ENCODE measurements around the gene KIF3A.

The KIF3A gene

DNA sequence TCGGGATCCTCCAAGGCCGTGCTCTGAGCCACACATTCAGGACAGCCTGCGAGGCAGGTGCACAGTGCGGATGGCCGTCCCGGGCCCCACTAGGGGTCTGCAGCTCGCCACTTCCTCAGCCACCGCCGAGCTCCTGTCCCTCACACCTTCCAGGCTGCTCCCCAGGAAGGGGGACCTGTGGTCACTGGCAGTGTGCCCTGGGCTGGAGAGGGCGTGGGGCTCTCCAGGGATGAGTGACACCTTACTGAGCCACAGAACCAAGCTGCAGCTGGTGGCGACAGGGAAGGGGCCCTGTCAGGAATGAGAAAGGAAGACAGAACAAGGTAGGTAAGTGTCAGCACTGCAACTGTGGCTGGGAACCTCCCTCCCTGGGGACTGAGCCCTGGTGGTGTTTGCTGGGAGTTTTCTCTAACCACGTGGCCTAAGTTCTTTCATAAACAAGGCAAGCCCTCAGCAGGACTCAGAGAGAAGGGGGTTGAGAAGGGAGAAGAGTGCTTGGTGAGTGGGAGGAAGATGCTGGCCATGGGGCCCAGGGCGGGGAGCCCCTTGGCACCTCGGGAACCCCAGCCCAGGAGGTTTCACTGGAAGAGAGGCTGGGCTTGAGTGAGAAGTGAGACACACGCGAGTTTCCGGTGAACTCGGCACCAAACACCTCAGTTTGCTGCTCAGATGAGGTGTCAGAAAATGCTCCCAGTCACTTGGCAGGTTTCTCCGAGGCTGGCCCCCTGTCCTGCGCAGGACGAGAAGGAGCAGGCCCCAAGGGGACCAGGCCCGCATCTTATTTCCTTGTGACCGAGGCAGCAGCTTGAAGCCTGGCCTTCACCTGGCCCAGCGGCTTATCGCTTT lies 74.2 kb downstream of the KIF3A start:
- no peak for DNase-seq (ENCODE audit: low spot score)

DNA sequence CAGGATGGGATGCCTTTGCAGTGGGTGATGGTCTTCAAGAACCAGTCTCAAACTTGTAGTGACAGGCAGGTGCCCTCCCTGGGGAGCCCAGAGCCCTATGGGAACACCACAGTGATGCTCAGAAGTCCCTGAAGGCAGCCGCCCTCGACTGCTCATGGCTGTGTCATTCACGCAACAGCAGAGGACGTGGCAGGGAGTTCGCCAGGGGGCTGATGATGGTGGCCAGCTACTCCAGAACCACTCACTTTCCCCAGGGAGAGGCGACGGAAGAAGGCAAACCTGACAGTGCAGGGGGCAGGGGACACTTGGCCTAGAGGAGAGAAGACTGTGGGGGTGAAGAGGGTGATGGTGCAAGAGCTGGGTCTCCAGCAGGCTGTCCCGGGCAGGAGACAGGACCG lies 75.3 kb downstream of the KIF3A start:
- DNase-seq (ENCODE audit: low spot score): no peak

DNA sequence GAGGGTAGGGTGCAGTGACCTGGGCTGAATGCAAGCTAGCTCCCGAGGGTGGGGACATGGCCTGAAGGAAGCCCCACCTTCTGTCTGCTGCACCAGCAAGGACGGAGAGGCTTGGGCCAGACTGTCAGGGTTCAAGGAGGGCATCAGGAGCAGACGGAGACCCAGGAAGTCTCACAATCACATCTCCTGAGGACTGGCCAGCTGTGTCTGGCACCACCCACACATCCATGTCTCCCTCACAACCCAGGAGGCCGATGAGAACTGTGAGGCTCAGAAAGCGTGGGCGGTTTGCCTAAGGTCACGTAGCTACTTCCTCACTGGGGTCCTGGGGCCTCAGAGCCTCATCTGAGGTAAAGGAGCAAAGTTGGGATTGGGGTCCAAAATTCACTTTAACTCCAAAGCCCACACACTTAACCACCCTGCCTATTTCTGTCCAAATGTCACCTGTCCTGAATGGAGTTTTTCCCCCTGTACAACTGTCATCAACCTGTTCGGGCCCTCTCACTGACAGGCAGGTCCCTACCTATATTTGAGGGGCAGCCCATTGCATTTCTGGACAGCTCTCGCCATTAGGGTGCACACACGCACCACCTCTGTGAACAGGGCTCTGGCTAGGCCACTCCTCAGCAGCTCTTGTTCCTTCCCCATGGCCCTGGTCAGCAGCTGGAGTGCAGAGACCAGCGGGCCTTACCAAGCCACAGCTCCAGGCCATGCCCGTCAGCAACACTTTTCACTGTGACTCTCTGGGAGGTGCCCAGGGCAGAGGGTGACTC lies 75.9 kb downstream of the KIF3A start:
- DNase-seq (ENCODE audit: low spot score): no peak

DNA sequence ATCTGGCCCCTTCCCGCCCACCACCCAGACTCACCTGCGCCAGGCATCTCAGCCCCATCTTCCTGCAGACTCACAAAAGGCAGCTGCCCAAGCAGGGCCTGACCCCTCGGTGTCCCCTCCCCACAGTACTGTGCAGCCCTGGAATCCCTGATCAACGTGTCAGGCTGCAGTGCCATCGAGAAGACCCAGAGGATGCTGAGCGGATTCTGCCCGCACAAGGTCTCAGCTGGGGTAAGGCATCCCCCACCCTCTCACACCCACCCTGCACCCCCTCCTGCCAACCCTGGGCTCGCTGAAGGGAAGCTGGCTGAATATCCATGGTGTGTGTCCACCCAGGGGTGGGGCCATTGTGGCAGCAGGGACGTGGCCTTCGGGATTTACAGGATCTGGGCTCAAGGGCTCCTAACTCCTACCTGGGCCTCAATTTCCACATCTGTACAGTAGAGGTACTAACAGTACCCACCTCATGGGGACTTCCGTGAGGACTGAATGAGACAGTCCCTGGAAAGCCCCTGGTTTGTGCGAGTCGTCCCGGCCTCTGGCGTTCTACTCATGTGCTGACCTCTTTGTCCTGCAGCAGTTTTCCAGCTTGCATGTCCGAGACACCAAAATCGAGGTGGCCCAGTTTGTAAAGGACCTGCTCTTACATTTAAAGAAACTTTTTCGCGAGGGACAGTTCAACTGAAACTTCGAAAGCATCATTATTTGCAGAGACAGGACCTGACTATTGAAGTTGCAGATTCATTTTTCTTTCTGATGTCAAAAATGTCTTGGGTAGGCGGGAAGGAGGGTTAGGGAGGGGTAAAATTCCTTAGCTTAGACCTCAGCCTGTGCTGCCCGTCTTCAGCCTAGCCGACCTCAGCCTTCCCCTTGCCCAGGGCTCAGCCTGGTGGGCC lies 77.5 kb downstream of the KIF3A start:
- no peak for DNase-seq (ENCODE audit: low spot score)

DNA sequence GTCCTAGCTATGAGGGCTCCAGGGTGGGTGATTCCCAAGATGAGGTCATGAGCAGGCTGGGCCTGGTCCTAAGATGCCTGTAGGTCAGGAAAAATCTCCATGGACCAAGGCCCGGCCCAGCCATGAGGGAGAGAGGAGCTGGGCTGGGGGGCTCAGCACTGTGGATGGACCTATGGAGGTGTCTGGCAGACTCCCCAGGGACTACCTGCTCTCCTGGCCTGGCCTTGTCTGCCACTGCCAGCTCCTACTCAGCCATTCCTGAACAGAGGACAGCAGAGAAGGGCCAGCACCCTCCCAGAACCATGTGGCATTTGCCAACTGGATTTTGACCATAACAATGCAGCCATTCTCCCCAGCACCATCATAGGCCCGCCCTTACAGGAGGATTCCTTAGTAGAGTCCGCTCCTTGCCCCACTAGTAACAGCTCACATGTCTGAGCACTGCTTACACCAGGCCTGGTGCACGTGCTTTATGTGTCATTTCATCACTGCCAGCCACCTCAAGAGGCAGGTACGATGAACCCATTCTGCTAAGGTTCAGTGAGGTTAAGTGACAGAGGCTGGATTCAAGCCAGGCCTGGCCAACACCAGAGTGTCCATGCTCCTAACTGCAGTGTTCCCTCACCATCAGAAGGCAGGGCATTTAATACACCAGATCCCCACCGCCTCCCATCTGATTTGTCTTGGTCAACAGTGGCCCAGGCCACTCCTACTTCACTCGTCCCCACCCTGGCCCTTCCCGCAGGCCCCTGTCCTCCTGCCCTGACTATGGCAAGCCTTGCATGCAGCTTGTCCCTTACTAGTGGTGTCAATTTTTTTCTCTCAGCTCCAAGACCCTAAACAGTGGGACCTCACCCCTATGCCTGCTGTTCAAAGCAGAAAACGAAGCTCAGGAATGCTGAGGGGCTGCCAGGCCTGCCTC lies 78.7 kb downstream of the KIF3A start:
- peak; percentile 9 for DNase-seq (ENCODE audit: low spot score)

DNA sequence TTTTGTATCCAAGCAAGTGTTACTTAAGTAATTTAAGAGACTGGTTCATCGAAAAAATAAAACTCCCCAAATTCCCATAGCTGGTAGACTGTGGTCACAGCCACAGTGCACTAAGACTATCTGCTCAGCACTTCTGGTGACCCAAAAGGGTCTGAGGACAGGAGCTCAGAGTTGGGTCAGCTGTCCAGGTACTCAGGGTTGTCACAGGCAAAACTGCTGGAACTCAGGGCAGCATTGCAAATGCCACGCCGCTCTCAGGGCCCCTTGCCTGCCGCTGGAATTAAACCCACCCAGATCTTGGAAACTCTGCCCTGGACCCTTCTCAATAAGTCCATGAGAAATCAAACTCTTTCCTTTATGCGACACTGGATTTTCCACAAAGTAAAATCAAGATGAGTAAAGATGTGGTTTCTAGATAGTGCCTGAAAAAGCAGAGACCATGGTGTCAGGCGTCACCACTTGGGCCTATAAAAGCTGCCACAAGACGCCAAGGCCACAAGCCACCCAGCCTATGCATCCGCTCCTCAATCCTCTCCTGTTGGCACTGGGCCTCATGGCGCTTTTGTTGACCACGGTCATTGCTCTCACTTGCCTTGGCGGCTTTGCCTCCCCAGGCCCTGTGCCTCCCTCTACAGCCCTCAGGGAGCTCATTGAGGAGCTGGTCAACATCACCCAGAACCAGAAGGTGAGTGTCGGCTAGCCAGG lies 79.5 kb downstream of the KIF3A start, which contains the start of gene IL13:
Gene IL13, plus strand, starts transcription at position 498 of the 705 bp plus-strand sequence. Its CDS starts 14 bp downstream, at position 512.
- DNase-seq (ENCODE audit: low spot score): no peak

DNA sequence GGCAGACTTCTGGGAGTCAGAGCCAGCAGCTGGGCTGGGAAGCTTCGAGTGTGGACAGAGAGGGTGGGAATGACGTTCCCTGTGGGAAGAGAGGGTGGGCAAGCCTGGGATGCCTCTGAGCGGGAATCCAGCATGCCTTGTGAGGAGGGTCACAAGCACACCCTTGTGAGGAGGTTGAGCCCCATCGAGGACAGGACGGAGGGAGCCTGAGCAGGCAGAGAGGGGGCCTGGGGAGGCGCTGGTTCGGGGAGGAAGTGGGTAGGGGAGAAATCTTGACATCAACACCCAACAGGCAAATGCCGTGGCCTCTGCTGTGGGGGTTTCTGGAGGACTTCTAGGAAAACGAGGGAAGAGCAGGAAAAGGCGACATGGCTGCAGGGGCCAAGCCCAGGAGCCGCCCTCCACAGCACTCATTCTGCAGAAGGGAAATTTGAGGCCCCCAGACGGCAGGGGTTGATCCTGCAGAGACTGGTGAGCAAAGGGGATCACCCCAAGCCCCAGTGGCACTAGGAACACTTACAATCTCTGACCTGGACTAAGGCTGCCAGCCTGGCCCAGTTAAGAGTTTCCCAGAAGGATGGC lies 80.5 kb downstream of the KIF3A start:
- DNase-seq (ENCODE audit: low spot score): no peak

DNA sequence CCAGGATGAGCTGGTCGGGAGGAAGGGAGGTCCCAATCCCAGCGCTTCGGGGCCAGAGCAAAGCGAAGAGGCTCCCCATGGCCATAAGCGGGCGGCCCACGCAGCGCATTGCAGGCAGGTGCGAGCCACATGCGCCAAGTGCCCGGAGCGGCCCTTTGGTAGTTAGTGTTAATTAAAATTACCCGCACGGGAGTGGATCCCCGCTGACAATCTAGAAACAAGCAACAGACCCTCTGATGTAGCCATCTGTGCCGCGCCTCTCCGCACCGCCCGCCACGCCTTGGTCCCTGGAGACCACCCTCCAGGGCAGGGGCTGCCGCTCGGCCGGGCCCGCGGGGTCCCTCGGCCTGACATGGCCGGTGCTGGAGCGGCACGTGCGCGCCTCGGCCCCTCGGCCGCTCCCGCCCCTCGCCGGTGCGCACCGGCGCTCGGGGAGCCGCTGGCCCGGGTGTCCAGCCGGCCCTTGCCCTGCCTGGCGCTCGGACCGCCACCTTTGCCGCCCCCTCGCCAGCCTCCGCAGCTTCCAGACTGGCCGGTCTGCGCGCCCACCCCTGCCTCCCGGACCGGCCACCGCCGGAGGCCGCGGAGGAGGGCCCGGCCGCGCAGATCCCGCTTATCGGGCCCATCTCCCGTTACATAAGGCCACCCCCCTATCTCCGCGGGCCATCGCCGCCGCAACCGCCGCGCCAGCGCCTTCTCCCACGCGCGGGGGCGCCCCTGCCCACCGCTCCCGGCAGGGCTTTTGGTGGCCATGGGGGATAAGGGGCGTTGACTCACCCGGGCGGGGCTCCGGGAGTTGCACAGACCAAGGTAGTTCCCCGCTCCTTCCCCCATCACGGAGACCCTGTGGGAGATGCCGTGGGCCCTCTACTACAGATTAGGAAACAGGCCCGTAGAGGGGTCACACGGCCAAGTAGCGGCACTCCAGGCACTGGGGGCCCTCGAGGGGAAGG lies 81.2 kb downstream of the KIF3A start:
- peak; percentile 15 for DNase-seq (ENCODE audit: low spot score)

DNA sequence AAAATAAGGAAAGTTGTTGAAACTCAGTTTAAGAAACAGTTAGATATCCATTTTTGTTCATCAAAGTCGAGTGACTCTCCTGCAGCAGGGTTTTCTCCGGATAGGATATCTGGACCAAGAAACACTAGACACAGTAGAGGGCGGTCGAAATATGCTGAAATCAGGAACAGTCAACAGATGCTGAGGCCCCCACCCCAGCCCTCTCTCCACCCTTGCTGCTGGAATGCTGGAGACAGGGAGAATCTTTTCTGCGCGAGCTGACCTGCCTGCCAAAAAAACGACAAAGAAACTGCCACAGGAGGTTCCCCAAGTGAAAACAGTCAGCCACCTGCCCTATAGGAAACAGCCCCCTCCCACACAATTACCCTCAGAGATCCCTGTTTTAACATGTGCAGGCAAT lies 83.6 kb downstream of the KIF3A start:
- no peak for DNase-seq (ENCODE audit: low spot score)

DNA sequence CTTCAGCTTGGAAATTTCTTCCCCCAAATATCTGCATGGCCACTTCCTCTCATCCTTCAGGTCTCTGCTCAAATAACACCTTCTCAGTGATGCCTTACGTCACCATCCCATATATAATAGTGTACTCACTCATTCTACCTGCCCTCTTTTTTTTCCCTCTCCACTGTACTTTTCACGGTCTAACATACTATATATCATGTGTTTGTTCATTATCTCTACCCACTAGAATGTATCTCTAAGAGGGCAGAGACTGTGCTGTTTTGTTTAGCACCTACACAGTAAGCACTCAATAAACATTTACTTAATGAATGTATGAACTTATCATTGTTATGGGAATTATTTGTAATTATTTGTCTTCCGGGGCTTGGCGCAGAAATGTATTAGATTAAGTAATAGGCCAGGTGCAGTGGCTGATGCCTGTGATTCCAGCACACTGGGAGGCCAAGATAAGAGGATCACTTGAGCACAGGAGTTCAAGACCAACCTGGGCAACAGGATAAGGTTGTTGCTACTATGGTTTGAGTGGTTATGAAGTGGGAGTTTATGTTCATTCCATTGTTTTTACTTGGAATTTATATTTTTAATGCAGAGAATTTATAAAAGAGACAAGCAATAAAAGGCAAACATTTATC lies 85.4 kb downstream of the KIF3A start:
- DNase-seq (ENCODE audit: low spot score): no peak

DNA sequence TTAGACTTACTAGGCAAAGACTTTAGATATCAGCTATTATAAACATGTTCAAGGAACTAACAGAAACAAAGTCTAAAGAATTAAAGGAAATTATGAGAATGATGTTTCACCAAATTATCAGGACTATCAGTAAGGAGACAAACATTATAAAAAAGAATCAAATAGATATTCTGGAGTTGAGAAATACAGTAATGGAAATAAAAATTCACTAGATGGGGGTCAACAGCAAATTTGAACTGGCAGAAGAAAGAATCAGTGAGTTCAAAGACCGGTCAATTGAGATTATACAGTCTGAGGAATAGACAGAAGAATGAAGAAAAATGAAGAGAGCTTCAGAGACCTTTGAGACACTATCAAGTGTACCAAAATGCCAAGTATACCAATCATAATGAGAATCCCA lies 89.0 kb downstream of the KIF3A start:
- DNase-seq (ENCODE audit: low spot score): no peak

DNA sequence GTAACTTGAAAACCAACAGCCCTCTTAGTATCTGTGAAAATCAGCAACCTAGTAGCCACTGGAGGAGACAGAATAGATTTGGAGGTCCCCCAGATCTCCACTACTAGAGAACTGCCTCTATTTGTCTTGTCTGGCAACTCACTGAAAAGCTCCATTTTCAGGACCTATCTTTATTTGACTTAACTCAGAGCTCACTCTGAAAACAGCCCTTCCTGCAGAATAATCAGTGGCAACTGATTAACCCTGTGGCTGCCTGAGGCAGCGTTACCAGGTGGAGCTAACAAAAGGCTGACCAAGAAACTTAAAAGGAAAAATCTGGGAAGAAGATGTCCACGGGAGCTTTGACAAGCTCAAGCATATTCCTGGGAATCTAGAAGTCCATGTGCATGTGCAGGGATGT lies 89.9 kb downstream of the KIF3A start:
- DNase-seq (ENCODE audit: low spot score): no peak

DNA sequence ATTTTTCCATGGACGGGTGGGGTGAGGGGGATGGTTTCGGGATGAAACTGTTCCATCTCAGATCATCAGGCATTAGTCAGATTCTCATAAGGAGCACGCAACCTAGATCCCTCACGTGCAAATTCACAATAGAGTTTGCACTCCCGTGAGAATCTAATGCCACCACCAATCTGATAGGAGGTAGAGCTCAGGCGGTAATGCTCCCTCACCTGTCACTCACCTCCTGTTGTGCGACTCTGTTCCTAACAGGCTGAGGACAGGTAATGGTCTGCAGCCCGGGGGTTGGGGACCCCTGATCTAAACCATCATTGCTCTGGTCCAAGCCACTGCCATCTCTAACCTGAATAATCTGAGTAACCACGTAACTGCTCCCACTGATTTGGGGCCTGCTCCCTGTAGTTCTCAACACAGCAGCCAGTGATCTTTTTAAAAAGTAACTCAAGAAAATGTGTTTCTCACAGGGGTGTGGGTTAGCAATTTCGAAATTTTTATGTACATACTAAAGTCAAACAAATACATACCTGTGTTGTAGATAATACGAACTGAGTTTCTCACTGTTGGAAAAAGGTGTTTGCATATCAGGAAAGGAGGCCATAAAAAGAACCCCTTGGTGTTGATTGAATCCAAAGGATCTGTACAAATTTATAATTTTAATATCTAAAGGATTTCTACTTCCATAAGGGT lies 90.6 kb downstream of the KIF3A start:
- no peak for DNase-seq (ENCODE audit: low spot score)

DNA sequence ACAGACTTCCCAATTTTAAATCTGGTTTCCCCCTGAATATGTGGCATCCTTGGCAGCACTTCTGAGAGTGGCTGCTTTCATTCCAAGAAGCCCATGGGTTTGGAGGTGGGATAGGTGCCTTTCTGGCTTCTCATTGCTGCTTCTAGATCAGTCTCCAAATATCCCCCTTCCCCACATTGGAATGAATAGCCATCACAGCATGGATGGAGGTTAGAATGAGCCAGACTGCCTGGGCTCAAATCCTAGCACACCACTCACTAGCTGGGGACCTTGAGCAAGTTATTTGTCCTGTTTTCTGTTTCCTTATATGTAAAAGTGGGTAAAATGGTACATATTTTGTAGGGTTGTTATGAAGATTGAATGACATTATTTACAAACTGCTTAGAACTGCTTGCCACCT lies 93.2 kb downstream of the KIF3A start:
- no peak for DNase-seq (ENCODE audit: low spot score)
